ENCODE results near the gene ACSS1.

Gene ACSS1
- total RNA-seq: 19.0 to 89.3 (median 66.2) reads per million in 9 experiments

DNA sequence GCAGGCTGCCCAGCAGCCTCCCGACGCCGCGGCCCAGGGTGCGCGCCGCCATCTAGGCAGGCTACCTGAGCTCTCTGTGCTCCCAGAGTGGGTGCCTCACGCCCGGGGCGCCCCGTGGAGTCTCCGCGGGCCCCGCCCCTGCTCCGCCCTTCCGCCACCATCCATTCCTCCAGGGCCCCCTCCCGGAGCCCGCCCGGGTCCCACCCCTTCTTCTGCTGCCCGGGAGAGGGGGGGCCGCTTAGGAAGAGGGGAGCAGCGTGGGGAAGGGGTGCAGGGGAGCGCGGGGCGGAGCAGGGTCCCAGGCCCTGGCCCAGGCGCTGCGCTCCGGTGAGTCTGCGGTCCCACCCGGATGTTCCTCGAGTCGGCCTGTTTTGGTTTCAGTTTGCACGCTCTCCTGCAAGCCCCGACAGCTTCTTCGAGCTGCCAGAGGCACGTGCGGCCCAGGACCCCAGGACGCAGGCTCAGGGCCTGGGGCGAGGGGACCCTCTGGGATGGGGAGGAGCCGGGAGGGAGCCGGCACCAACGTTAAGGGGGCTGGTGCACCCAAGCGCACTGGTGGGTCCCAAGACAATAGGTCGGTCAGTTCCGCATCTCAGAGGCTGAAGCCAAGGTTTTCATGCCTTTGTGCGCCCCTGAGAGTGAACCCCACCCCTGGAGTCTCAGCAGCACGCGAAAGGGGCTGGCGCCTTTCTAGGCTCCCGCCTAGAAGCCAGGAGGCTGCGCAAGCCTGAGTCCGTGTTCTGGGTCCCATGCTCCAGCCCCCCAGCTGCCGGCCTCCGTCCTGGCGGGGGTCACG, at the start of gene ACSS1:
Gene ACSS1, minus strand, starts transcription at position 89 of the 796 bp plus-strand sequence. Its CDS starts 37 bp downstream, at position 52.
- peak within 1 kb of the TSS; percentile 94 to 98 for H3K27ac Mint-ChIP-seq
- H3K9me3 Mint-ChIP-seq: no peaks in the 10 kb centered on the region
- peaks cover 0 to 12% of the 10 kb centered on the region in 2 donors for H3K27me3 Mint-ChIP-seq
- DNase-seq: peak; percentile 70 to 73 (median 71)
- peak within 1 kb of the TSS; percentile 86 to 89 for H3K4me3 Mint-ChIP-seq
- peaks cover 30 to 45% of the 10 kb centered on the region in 2 donors for H3K4me1 Mint-ChIP-seq (ENCODE audit: low read depth in 2 of 2)
- H3K36me3 Mint-ChIP-seq (ENCODE audit: insufficient read depth): peaks cover 41% of the 10 kb centered on the region
- peak; percentile 64 for ATAC-seq (replicated peaks)

DNA sequence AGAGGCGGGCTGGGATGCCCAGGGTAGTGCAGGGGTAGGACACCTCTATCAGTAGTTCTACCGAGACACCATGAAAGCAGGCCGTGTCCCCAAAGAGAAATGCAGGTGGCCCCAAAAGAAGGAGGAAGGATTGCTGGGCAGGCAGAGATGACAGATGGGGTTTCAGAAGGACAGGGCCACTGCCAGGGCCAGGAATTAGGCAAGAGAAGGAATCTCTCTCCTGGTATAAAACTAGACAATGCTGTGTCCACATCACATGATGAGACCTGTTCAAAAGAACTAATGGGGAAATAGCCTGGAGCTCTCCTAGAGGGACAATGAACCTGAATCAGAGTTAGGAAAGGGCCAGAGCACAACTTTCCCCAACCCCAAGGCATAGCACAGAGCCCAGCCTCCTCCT, 45.6 kb upstream of the ACSS1 start:
- Mint-ChIP-seq H3K27ac (no peak overlapping the region), H3K9me3 (no peaks in the 10 kb centered on the region), H3K4me1 (ENCODE audit: low read depth in 2 of 2) (peaks cover 0 to 6% of the 10 kb centered on the region in 2 donors), H3K36me3 (ENCODE audit: insufficient read depth) (no peaks in the 10 kb centered on the region), H3K27me3 (peaks cover 59 to 63% of the 10 kb centered on the region in 2 donors), H3K4me3 (no peak overlapping the region)
- no peak for DNase-seq
- no peak for ATAC-seq (replicated peaks)

GRCh38 chr20:25100914-25101313, 43.0 kb upstream of the ACSS1 start:
- H3K27ac Mint-ChIP-seq: no peak overlapping the region
- peaks cover 0 to 6% of the 10 kb centered on the region in 2 donors for H3K4me1 Mint-ChIP-seq (ENCODE audit: low read depth in 2 of 2)
- no peak for DNase-seq
- no peaks in the 10 kb centered on the region for H3K9me3 Mint-ChIP-seq
- H3K27me3 Mint-ChIP-seq: peaks cover 33 to 37% of the 10 kb centered on the region in 2 donors
- H3K4me3 Mint-ChIP-seq: no peak overlapping the region
- ATAC-seq (replicated peaks): no peak
- H3K36me3 Mint-ChIP-seq (ENCODE audit: insufficient read depth): no peaks in the 10 kb centered on the region

- Mint-ChIP-seq H3K4me1 (ENCODE audit: low read depth in 2 of 2) (peaks cover 0 to 6% of the 10 kb centered on the region in 2 donors), H3K27me3 (peaks cover 21 to 25% of the 10 kb centered on the region in 2 donors), H3K36me3 (ENCODE audit: insufficient read depth) (no peaks in the 10 kb centered on the region), H3K27ac (peak overlapping the region in 1 of 2 donors; percentile 26), H3K4me3 (no peak overlapping the region), H3K9me3 (no peaks in the 10 kb centered on the region)
- DNase-seq (no peak), ATAC-seq (replicated peaks) (no peak)
These were observed 41.7 kb upstream of the ACSS1 start for GRCh38 chr20:25099601-25100140.

GRCh38 chr20:25097498-25097897, 39.6 kb upstream of the ACSS1 start:
- no peak for ATAC-seq (replicated peaks)
- H3K4me3 Mint-ChIP-seq: no peak overlapping the region
- no peak overlapping the region for H3K27ac Mint-ChIP-seq
- no peaks in the 10 kb centered on the region for H3K9me3 Mint-ChIP-seq
- H3K27me3 Mint-ChIP-seq: peaks cover 5 to 6% of the 10 kb centered on the region in 2 donors
- no peaks in the 10 kb centered on the region for H3K36me3 Mint-ChIP-seq (ENCODE audit: insufficient read depth)
- no peak for DNase-seq
- peaks cover 2 to 7% of the 10 kb centered on the region in 2 donors for H3K4me1 Mint-ChIP-seq (ENCODE audit: low read depth in 2 of 2)

GRCh38 chr20:25090492-25091429, 32.8 kb upstream of the ACSS1 start:
- Mint-ChIP-seq H3K4me1 (ENCODE audit: low read depth in 2 of 2) (peaks cover 23 to 27% of the 10 kb centered on the region in 2 donors), H3K9me3 (no peaks in the 10 kb centered on the region), H3K27ac (peak overlapping the region; percentile 52 to 87), H3K36me3 (ENCODE audit: insufficient read depth) (peaks cover 3% of the 10 kb centered on the region), H3K27me3 (peaks cover 7 to 11% of the 10 kb centered on the region in 2 donors), H3K4me3 (peak overlapping the region; percentile 57 to 67)
- ATAC-seq (replicated peaks) (peak; percentile 97), DNase-seq (peak; percentile 76 to 78 (median 76))

DNA sequence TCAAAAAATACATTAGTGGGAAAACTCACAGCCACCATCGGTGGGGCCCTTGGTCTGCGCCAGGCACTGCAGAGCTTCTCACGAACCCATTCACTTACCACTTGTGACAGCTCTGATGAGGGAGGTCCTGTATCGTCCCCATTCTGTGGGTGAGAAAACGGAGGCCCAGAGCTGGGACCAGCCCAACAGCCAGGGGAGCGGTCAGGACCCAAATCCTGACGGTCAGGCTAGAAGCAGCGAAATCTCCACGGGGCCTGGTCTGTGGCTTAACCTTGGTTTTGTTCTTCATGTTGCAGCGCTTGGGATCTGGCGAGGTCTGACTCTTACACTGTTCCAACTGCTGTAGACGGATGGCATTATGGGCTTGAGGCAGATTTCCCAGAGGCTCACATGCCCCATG, 31.7 kb upstream of the ACSS1 start:
- Mint-ChIP-seq H3K27ac (peak overlapping the region in 1 of 2 donors; percentile 87), H3K36me3 (ENCODE audit: insufficient read depth) (peaks cover 6% of the 10 kb centered on the region), H3K9me3 (no peaks in the 10 kb centered on the region), H3K4me3 (no peak overlapping the region), H3K4me1 (ENCODE audit: low read depth in 2 of 2) (peaks cover 24 to 30% of the 10 kb centered on the region in 2 donors), H3K27me3 (peaks cover 13 to 22% of the 10 kb centered on the region in 2 donors)
- ATAC-seq (replicated peaks) (no peak), DNase-seq (no peak)

DNA sequence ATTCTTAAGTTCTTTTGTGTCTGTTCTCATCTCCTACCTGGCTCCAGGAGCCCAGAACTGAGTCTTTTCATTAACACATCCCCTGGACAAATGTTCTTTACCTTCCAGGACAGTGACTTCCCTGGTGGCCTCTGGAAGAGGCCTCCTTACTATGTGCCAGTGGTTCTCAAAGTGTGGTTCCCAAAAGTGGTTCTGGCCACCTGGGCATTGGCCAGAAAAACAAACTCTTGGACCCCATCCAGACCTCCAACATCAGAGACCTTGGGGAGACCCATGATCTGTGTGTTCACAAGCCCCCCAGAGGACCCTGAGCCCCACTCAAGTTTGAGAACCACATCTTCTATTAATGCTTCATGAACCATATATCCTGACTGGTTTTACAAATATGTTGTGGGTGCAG, 31.2 kb upstream of the ACSS1 start:
- Mint-ChIP-seq H3K27ac (no peak overlapping the region), H3K27me3 (peaks cover 19 to 27% of the 10 kb centered on the region in 2 donors), H3K4me3 (no peak overlapping the region), H3K36me3 (ENCODE audit: insufficient read depth) (peaks cover 6% of the 10 kb centered on the region), H3K9me3 (no peaks in the 10 kb centered on the region), H3K4me1 (ENCODE audit: low read depth in 2 of 2) (peaks cover 28 to 34% of the 10 kb centered on the region in 2 donors)
- no peak for ATAC-seq (replicated peaks)
- no peak for DNase-seq

DNA sequence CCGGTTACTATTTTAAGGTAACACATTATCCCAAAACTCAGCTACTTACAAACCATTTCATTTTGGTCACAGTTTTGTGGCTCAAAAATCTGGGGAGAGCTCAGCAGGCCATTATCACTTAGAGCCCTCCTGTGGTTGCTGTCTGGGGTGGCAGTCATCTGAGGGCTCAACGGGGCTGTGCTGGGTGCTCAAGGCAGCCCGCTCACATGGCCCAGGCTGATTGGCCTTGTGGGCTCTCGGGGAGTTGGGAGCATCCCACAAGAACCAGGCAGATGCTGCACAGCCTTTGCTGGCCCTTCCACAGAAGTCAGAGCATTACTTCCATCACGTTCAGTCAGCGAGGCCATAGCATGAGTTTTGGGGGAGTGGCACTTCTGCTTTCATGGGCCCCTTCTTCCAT, 30.3 kb upstream of the ACSS1 start:
- Mint-ChIP-seq H3K36me3 (ENCODE audit: insufficient read depth) (peaks cover 6% of the 10 kb centered on the region), H3K27me3 (peaks cover 27 to 36% of the 10 kb centered on the region in 2 donors), H3K27ac (no peak overlapping the region), H3K4me1 (ENCODE audit: low read depth in 2 of 2) (peaks cover 35 to 40% of the 10 kb centered on the region in 2 donors), H3K4me3 (no peak overlapping the region), H3K9me3 (no peaks in the 10 kb centered on the region)
- no peak for DNase-seq
- no peak for ATAC-seq (replicated peaks)

GRCh38 chr20:25087186-25087929, 29.4 kb upstream of the ACSS1 start:
- Mint-ChIP-seq H3K4me1 (ENCODE audit: low read depth in 2 of 2) (peaks cover 38% of the 10 kb centered on the region in 2 donors), H3K4me3 (no peak overlapping the region), H3K27ac (peak overlapping the region in 1 of 2 donors; percentile 46), H3K36me3 (ENCODE audit: insufficient read depth) (peaks cover 6% of the 10 kb centered on the region), H3K27me3 (peaks cover 33 to 45% of the 10 kb centered on the region in 2 donors), H3K9me3 (no peaks in the 10 kb centered on the region)
- DNase-seq (no peak), ATAC-seq (replicated peaks) (no peak)

DNA sequence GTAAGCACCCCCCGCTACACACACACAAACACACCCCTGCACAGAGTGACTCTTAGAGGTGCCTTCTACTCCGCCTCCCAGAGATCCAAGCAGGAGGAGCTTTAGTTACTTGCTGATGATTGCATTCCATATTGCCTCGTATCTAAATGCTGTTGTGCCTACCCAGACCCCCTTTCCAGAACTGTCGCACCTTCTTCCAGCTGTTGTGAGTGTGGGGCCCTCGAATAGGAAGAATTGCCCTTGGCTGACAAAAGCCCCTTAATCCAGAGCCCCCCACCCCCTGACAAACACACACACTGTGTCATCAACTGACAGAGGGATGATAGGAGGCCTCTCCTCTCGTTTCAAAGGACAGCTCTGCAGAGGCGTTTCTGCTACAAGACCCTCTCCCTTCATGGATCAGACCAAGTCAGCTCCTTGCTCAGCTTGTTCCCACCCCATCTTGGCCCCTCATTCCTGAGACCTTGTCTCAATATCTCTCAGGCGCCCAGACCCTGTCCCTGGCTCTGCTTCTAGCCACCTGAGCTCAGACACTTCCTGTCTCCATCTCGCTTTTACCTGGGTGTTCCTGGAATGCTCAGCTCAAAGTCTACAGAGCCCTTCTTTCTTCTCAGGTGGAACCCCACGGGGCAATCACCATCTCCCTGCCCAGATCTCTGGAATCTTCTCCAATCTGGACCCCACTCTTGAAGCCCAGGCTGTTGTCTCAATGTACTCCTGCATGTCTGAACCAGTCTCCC, 28.0 kb upstream of the ACSS1 start:
- peaks cover 25 to 26% of the 10 kb centered on the region in 2 donors for H3K4me1 Mint-ChIP-seq (ENCODE audit: low read depth in 2 of 2)
- ATAC-seq (replicated peaks) (no peak), DNase-seq (no peak)
- H3K27ac Mint-ChIP-seq: peak overlapping the region in 1 of 2 donors; percentile 46
- peak overlapping the region; percentile 17 to 21 for H3K4me3 Mint-ChIP-seq
- peaks cover 3% of the 10 kb centered on the region for H3K36me3 Mint-ChIP-seq (ENCODE audit: insufficient read depth)
- H3K9me3 Mint-ChIP-seq: no peaks in the 10 kb centered on the region
- H3K27me3 Mint-ChIP-seq: peaks cover 40 to 54% of the 10 kb centered on the region in 2 donors

DNA sequence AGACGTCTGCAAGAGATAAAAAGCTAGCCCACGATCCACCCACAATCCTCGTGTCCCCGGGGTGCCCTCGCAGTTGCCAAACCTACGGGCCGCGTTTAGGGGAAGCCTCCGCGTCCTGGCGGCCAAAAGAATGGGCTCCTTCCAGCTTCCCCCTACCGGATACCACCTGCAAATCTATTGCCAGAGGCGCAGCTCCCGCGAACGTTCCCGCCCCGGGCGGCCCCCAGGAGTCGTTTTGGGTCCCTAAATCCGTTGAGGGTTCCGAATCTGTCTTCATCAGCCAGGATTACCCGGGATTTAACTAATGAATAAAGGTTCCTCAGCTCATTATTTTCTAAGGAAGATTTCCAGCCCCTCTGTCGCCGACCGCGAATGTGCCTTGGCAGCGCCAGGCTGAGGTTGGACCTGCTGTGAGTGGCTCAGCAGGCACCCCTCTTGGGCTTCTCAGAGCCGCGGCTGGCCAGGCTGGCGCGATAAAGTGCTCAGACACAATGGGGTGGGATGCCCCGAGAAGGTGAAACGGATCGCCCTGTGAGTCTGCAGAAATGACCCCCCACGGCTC, 26.8 kb upstream of the ACSS1 start:
- ATAC-seq (replicated peaks) (peak; percentile 38), DNase-seq (no peak)
- H3K4me1 Mint-ChIP-seq (ENCODE audit: low read depth in 2 of 2): peaks cover 17 to 19% of the 10 kb centered on the region in 2 donors
- peaks cover 3% of the 10 kb centered on the region for H3K36me3 Mint-ChIP-seq (ENCODE audit: insufficient read depth)
- peaks cover 50 to 66% of the 10 kb centered on the region in 2 donors for H3K27me3 Mint-ChIP-seq
- peak overlapping the region; percentile 60 to 74 for H3K4me3 Mint-ChIP-seq
- no peak overlapping the region for H3K27ac Mint-ChIP-seq
- no peaks in the 10 kb centered on the region for H3K9me3 Mint-ChIP-seq
